Endothelial cell of hepatic sinusoid (primary cell): ENCODE data around the gene LDB3.

ENCODE experiments used
- in situ Hi-C: cut with HindIII; loops from 2 replicates; pipeline ENCODE4 v1.10.0; 2017; ENCODE audit warnings: low sequenced_read_pairs

Gene LDB3

DNA sequence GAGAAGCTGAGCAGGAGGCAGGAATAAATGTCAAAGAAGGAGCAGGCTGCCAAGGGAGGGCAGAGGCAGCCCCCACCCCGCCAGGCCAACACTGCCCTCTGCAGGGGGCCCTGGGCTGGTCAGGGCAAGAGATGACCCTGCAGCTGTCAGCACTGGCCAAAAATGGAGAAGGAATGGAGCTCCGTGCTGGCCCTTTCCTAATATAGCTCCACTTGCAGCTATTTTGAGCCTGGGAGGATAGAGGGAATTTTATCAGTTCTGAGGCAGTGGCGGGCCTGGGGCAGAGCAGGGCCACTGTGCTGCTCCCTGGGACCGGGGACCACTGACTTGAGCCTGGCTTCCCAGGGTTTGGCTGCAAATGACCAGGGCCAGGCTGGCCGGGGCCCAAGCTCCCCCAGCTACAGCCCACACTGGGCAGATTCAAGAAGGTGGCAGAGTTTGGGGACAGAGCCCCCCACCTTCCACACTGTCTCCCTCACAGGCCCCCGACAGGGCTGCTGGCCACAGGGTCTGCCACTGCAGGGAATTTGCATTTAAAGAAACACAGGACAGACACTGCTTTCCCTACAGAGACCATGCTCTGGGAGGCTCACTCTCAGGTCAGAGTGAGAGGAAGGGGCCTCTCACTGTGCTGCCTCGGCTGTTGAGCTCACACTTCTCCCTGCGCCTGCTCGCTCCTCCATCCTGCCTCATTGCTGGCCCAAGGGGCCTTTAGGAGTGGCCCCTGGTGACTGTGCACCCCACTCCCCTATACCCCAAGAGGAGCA is 16.2 kb downstream of the LDB3 start:
- in situ Hi-C loops = no loop called here

GRCh38 chr10:86685416-86685815 is 17.1 kb downstream of the LDB3 start:
- in situ Hi-C loops = no loop called here

DNA sequence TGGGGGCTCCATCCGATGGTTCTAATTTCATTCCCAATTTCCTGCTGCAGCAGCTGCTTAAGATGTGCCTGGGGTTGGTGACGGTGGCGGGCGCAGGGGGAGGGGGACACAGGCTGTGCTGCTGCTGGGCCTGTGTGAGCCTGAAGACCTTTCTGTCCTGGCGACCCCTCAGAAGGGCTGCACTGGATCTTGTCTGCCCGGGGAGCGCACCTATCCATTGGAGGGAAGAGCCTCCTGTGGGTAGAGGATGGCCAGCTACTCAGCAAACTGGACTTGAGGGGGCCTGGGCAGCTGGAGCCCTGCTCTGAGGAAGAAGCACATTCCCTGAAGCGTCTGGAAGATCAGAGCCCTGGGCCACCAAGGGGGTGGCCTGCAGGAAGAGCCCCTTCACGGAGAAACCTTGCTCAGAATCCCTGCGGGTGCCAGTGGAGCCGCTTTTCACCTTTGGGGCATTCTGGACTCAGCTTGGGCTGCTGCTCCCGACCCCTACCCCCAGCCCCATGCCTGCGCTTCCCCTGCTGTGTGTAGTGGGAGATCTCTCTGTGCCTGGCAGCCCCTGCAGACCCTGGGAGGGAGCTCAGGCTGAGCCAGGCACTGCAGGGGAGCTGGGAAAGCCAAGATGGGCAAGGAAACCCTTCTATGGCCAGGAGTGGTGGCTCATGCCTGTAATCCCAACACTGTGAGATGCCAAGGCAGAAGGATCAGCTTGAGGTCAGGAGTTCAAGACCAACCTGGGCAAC is 17.8 kb downstream of the LDB3 start:
- in situ Hi-C loops = no loop called here

DNA sequence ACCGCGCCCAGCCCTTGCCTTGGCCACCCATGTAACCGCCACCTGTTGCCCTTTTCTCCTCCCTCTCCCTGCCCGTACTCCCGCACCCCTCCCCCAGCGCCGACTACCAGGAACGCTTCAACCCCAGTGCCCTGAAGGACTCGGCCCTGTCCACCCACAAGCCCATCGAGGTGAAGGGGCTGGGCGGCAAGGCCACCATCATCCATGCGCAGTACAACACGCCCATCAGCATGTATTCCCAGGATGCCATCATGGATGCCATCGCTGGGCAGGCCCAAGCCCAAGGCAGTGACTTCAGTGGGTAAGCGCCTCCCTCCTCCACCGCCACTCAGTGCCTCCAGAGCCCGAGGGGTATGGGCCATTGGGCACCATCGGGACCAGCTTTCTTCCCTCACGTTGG is 18.7 kb downstream of the LDB3 start:
- in situ Hi-C loops = no loop called here

DNA sequence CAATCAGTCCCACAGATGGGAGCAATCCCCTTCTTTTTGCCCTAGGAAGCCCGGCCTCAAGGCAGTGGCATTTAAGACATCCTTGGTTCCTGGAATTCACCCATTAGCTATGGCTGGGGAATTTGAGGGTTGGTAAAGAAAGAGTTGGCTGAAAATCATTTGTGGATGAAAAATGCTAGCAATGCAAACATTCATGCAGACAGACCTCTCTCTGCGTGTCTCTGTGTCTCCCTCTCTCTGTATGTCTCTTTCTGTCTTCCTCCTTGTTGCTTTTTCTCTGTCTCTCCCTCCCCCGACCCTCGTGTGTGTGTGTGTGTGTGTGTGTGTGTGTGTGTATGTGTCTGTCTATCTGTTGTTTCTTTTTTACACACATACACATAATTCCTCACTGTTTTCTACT is 19.4 kb downstream of the LDB3 start:
- in situ Hi-C loops = no loop called here

DNA sequence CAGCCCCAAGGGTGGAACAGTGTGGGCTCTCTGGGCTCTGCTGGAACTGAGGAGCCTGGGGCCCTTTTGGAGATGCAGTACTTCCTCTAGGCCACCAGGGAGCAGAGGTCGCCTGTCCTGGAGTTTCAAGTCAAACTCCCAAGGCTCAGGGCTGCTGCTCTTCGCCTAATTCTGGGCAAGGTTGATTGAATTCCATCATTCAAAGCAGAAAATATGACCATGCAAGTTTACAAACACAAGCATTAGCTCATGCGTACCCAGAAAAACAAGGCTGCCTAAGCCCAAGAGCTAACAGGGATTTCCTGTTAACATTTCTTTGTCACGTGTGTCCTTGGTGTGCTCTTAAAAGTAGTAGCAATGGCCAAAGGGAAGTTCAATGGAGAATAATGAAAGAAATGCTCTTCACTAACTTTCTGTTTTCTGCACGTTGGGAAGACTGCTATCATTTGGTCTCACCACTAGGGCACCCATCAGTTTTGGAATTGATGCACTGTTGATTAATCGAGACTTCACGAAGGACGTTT is 20.1 kb downstream of the LDB3 start:
- in situ Hi-C loops = no loop called here

DNA sequence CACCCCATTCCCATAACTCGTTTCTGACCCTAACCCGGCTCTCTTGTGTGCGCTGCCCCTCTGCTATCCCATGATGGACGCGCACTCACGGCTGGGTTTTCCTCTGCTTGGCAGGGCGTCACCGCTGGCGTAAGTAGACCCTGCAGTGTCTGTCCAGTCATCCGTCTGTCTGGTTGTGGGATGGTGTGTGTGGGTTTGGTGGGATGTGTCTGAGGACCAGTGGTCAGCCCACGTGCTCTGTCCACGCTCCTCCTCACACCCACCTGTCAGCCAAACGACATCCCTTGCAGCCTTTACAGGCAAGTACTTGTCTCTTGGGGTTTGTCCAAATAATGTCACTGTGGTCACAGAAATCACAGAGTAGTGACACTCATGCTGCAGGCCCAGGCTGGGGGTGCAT is 20.8 kb downstream of the LDB3 start:
- in situ Hi-C loops = no loop called here

DNA sequence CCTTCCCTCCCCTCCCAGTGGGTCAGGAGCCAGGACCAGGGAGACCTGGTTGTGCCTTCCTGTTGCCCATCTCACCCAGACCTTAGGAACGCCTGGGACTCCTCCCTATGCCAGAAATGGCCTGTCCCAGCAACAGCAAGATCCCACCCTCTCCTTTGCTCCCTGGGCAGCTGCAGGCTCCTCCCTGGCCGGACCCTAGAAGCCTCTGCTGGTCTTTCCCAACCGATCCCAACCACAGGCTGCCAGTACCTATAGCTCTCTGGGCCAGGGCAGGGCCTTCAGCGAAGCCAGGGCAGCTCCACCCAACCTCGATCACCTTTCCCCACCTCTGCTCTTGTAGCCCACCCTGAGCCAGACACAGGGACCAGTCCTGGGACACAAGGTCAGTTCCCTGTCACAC is 21.9 kb downstream of the LDB3 start:
- in situ Hi-C loops = loop anchor here (10.0 kb wide), 1 partner anchor 215 kb away; no protein-coding TSS in a partner anchor

- in situ Hi-C loops = loop anchor here (10.0 kb wide), 1 partner anchor 214 kb away; no protein-coding TSS in a partner anchor
Observed at GRCh38 chr10:86690657-86691084, 22.4 kb downstream of the LDB3 start.

DNA sequence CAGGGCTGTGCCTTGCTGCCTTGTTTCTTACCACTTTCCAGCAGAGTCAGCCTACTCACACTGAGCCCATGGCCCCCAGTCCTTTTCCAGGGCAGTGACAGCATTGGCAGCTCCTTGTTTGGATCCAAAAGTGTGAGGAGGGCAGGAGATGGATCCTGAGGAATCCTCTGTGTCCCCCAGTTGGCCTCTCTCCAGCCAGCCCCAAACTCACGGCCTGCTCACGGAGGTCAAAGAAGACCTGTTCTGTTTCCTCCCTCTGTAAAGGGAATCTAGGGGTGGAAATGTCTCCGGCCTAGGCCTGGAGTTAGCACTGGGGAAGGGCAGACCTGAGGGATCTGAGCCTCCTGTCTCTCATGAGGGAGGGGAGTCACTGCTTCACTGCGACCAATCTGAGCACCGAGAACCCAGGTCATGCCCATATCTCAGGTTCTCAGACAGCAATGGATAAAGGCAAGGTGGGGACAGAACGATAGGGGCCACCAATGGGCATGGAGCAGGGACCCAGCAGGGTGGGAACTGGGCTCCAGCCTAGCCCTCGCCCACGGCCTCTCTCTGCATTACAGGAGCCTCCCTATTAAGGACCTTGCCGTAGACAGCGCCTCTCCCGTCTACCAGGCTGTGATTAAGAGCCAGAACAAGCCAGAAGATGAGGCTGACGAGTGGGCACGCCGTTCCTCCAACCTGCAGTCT is 23.2 kb downstream of the LDB3 start:
- in situ Hi-C loops = loop anchor here (10.0 kb wide), 1 partner anchor 213 kb away; no protein-coding TSS in a partner anchor

GRCh38 chr10:86692023-86692514 is 23.8 kb downstream of the LDB3 start:
- in situ Hi-C loops = loop anchor here (10.0 kb wide), 1 partner anchor 213 kb away; no protein-coding TSS in a partner anchor

- in situ Hi-C loops = loop anchor here (10.0 kb wide), 1 partner anchor 212 kb away; no protein-coding TSS in a partner anchor
Observed at GRCh38 chr10:86692664-86693063, 24.4 kb downstream of the LDB3 start.

- in situ Hi-C loops = loop anchor here (10.0 kb wide), 1 partner anchor 212 kb away; no protein-coding TSS in a partner anchor
Observed at GRCh38 chr10:86693275-86693674, 25.0 kb downstream of the LDB3 start.

GRCh38 chr10:86693721-86694369 is 25.5 kb downstream of the LDB3 start:
- in situ Hi-C loops = loop anchor here (10.0 kb wide), 1 partner anchor 211 kb away; no protein-coding TSS in a partner anchor

DNA sequence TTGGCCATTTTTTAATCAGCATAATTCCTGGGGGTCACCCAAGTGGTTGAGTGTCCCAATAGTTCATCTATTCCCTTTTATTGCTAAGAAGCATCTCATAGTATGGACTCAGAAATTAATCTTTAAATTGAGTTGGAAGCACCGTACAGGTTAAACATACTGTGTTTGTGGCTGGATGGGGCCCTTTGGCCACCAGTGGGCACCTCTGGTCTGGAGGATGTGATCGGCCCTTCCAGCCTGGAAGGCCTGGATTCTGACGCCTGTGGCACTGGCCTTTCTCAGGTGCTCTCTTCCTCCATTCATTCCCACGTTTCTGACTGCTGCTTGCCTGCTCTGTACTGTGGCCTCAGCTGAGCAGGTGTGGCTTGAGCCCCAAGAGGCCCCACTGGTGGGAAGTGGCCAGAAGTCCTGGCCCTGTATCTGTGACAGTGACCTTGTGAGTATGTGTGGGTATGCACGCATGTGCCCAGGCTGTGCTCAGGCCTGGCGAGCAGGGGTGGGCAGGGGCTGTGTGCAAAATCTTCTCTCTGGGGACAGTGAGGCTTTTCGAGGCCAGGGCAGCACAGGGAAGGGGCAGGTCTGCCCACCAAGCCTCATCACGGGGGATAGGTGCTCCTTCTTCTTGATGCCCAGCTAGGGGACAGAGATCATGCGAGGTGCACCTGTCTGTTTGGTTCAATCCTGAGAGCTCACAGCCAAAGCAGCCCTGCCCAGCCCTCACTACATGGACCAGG is 30.1 kb downstream of the LDB3 start:
- in situ Hi-C loops = loop anchor here (10.0 kb wide), 1 partner anchor 206 kb away; no protein-coding TSS in a partner anchor

GRCh38 chr10:86699125-86699524 is 30.8 kb downstream of the LDB3 start:
- in situ Hi-C loops = loop anchor here (10.0 kb wide), 1 partner anchor 206 kb away; no protein-coding TSS in a partner anchor

DNA sequence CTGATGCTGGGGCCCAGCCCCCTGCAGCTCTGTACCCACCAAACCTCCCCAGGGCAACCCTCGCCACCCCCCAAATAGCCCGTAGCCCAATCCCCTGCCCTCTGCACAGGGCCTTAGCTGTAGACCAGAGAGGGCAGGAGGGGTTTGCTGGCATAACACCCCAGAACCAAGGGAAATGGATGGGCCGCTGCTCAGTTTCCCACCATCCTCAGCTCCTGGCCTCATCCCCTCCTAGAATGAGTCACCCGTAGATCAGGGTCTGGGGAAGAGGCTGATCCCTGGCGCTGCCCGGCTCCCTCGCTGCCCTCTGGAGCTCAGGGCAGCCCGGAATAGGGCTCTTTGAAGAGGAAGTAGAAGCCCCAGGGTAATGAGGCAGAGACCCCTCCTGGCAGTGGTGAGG is 31.2 kb downstream of the LDB3 start:
- in situ Hi-C loops = loop anchor here (10.0 kb wide), 1 partner anchor 205 kb away; no protein-coding TSS in a partner anchor

GRCh38 chr10:86699991-86700840 is 31.9 kb downstream of the LDB3 start:
- in situ Hi-C loops = loop anchor here (10.0 kb wide), 2 partner anchors 85 to 205 kb away; no protein-coding TSS in a partner anchor
